A673 (cell line): ENCODE data around the gene CRYBA2.

Experiments used
- CTCF ChIP-seq: fragments of 300-800, 200-600 bp; sonication (generic); conservative IDR thresholded peaks from 2 replicates; pipeline ENCODE4 v1.5.1; 2017; ENCODE audit warnings: low read depth, mild to moderate bottlenecking, antibody characterized with exemption, low read length, moderate library complexity, mixed read lengths
- EZH2 ChIP-seq: fragments of 200-600 bp; sonication (generic); IDR thresholded peaks from 2 replicates; pipeline ENCODE4 v1.6.1; 2017; ENCODE audit warnings: borderline replicate concordance, low read depth, mild to moderate bottlenecking, mixed read lengths, antibody characterized with exemption, low read length; ENCODE audit not compliant: poor library complexity, severe bottlenecking

- TF ChIP-seq CTCF (no peak), EZH2 (no peak)
These were observed 2.3 kb upstream of the CRYBA2 start for GRCh38 chr2:218995561-218995960.
